ENCODE measurements around the gene WDSUB1. TPM values are rescaled to one million over a fixed set of nuclear protein-coding genes. Genes with fewer than 3 reads are reported as not detected.
A peak's percentile ranks its signal among the peaks of the same experiment; 100 is the strongest.

Gene WDSUB1
- total RNA-seq, 1 experiment from 2014 or later = 6.5 TPM

- TSS peak; percentile 87 for BruUV-seq (replicated peaks)
- ChIA-PET POLR2A (interaction anchor here (0.7 to 3.2 kb wide), 26 partner anchors 9 to 426 kb away, joined by 3 to 23 read pairs (median 3); partner anchors contain the start of gene MARCHF7), CTCF (interaction anchor here (0.6 to 1.2 kb wide), 4 partner anchors 13 to 401 kb away, joined by 3 to 4 read pairs (median 3); no protein-coding TSS in a partner anchor)
- intact Hi-C loops (cut with micrococcal nuclease) = no loop called here
- Mint-ChIP-seq H3K36me3 (ENCODE audit: insufficient read depth, unreplicated experiment) (peaks cover 18% of the 10 kb centered on the region), H3K9me3 (ENCODE audit: unreplicated experiment) (no peaks in the 10 kb centered on the region), H3K4me1 (ENCODE audit: insufficient read depth, unreplicated experiment) (peaks cover 26% of the 10 kb centered on the region), H3K4me3 (ENCODE audit: unreplicated experiment) (peak overlapping the region; percentile 85), H3K27ac (ENCODE audit: low read depth, unreplicated experiment) (no peak overlapping the region), H3K27me3 (ENCODE audit: insufficient read depth, unreplicated experiment) (no peaks in the 10 kb centered on the region)
- TF ChIP-seq CTCF (IDR thresholded peaks at IDR 0.05; ENCODE audit: unreplicated experiment) = no peak
- peak; percentile 98 for DNase-seq (ENCODE audit: unreplicated experiment)
Measured at GRCh38 chr2:159286709-159287441, 372 bp upstream of the WDSUB1 start.

- ChIA-PET CTCF (interaction anchor here (0.6 to 1.0 kb wide), 4 partner anchors 21 to 684 kb away, joined by 4 to 7 read pairs (median 4); no protein-coding TSS in a partner anchor), POLR2A (interaction anchor here (0.5 to 3.2 kb wide), 15 partner anchors 8 to 428 kb away, joined by 3 to 23 read pairs (median 7); partner anchors contain the start of genes MARCHF7 and TANC1)
- H3K4me3 Mint-ChIP-seq (ENCODE audit: unreplicated experiment) = peak overlapping the region; percentile 85
- BruUV-seq (replicated peaks) = TSS peak; percentile 43
- no peak for DNase-seq (ENCODE audit: unreplicated experiment)
- H3K36me3 Mint-ChIP-seq (ENCODE audit: insufficient read depth, unreplicated experiment) = peaks cover 29% of the 10 kb centered on the region
- TF ChIP-seq CTCF (IDR thresholded peaks at IDR 0.05; ENCODE audit: unreplicated experiment) = no peak
- H3K27me3 Mint-ChIP-seq (ENCODE audit: insufficient read depth, unreplicated experiment) = no peaks in the 10 kb centered on the region
- peak overlapping the region; percentile 69 for H3K27ac Mint-ChIP-seq (ENCODE audit: low read depth, unreplicated experiment)
- peaks cover 19% of the 10 kb centered on the region for H3K4me1 Mint-ChIP-seq (ENCODE audit: insufficient read depth, unreplicated experiment)
- intact Hi-C loops (cut with micrococcal nuclease) = no loop called here
- H3K9me3 Mint-ChIP-seq (ENCODE audit: unreplicated experiment) = no peaks in the 10 kb centered on the region
Measured at GRCh38 chr2:159285433-159285832, 1.1 kb downstream of the WDSUB1 start.

- no peak overlapping the region for H3K27ac Mint-ChIP-seq (ENCODE audit: low read depth, unreplicated experiment)
- no peaks in the 10 kb centered on the region for H3K9me3 Mint-ChIP-seq (ENCODE audit: unreplicated experiment)
- no TSS peak for BruUV-seq (replicated peaks)
- TF ChIP-seq CTCF (IDR thresholded peaks at IDR 0.05; ENCODE audit: unreplicated experiment) = no peak
- ChIA-PET CTCF (interaction anchor here (0.5 to 1.3 kb wide), 2 partner anchors 34 to 159 kb away, joined by 3 read pairs; no protein-coding TSS in a partner anchor), POLR2A (interaction anchor here (0.6 to 1.4 kb wide), 3 partner anchors 89 to 1493 kb away, joined by 3 to 4 read pairs (median 4); no protein-coding TSS in a partner anchor)
- no peak for DNase-seq (ENCODE audit: unreplicated experiment)
- no peaks in the 10 kb centered on the region for H3K27me3 Mint-ChIP-seq (ENCODE audit: insufficient read depth, unreplicated experiment)
- no peak overlapping the region for H3K4me3 Mint-ChIP-seq (ENCODE audit: unreplicated experiment)
- intact Hi-C loops (cut with micrococcal nuclease) = no loop called here
- H3K36me3 Mint-ChIP-seq (ENCODE audit: insufficient read depth, unreplicated experiment) = peaks cover 39% of the 10 kb centered on the region
- H3K4me1 Mint-ChIP-seq (ENCODE audit: insufficient read depth, unreplicated experiment) = peaks cover 13% of the 10 kb centered on the region
Measured at GRCh38 chr2:159283529-159283928, 3.0 kb downstream of the WDSUB1 start.

GRCh38 chr2:159281002-159281401, 5.5 kb downstream of the WDSUB1 start:
- ChIA-PET CTCF (no interaction called here), POLR2A (no interaction called here)
- Mint-ChIP-seq H3K27ac (ENCODE audit: low read depth, unreplicated experiment) (no peak overlapping the region), H3K4me1 (ENCODE audit: insufficient read depth, unreplicated experiment) (peaks cover 8% of the 10 kb centered on the region), H3K27me3 (ENCODE audit: insufficient read depth, unreplicated experiment) (no peaks in the 10 kb centered on the region), H3K9me3 (ENCODE audit: unreplicated experiment) (no peaks in the 10 kb centered on the region), H3K4me3 (ENCODE audit: unreplicated experiment) (no peak overlapping the region), H3K36me3 (ENCODE audit: insufficient read depth, unreplicated experiment) (peaks cover 45% of the 10 kb centered on the region)
- intact Hi-C loops (cut with micrococcal nuclease) = no loop called here
- no peak for DNase-seq (ENCODE audit: unreplicated experiment)
- BruUV-seq (replicated peaks) = no TSS peak
- no peak for TF ChIP-seq CTCF (IDR thresholded peaks at IDR 0.05; ENCODE audit: unreplicated experiment)
